GOT3 (cell line): ENCODE measurements around the gene TMCO4.
A peak's percentile ranks its signal among the peaks of the same experiment; 100 is the strongest.

Source experiments
- DNase-seq: peaks from one replicate; lab custom pipeline; 2025; ENCODE audit warnings: mixed read lengths; lab: John Stamatoyannopoulos, UW

TMCO4 gene

GRCh38 chr1:19684677-19685076, 115.0 kb downstream of the TMCO4 start:
- DNase-seq = no peak

- no peak for DNase-seq
Observed at GRCh38 chr1:19683351-19683750, 116.4 kb downstream of the TMCO4 start.

GRCh38 chr1:19682901-19683300, 116.8 kb downstream of the TMCO4 start:
- DNase-seq = no peak

- no peak for DNase-seq
Observed at GRCh38 chr1:19682257-19682656, 117.5 kb downstream of the TMCO4 start.

- DNase-seq = no peak
Observed at GRCh38 chr1:19680644-19681043, 119.1 kb downstream of the TMCO4 start.

GRCh38 chr1:19679691-19680090, 120.0 kb downstream of the TMCO4 start:
- DNase-seq = no peak

- no peak for DNase-seq
Observed at GRCh38 chr1:19678931-19679453, 120.7 kb downstream of the TMCO4 start.

GRCh38 chr1:19678493-19678892, 121.2 kb downstream of the TMCO4 start:
- no peak for DNase-seq

- DNase-seq = peak; percentile 72
Observed at GRCh38 chr1:19676438-19676922, 123.2 kb downstream of the TMCO4 start.

GRCh38 chr1:19675797-19676196, 123.9 kb downstream of the TMCO4 start:
- DNase-seq = no peak

GRCh38 chr1:19672237-19672636, 127.5 kb downstream of the TMCO4 start:
- DNase-seq = no peak

- DNase-seq = no peak
Observed at GRCh38 chr1:19670787-19671186, 128.9 kb downstream of the TMCO4 start.

GRCh38 chr1:19668888-19669287, 130.8 kb downstream of the TMCO4 start:
- DNase-seq = no peak

GRCh38 chr1:19665496-19666465, 133.9 kb downstream of the TMCO4 start:
- DNase-seq = no peak

- DNase-seq = no peak
Observed at GRCh38 chr1:19665186-19665495, 134.6 kb downstream of the TMCO4 start.

- DNase-seq = no peak
Observed at GRCh38 chr1:19664453-19665185, 135.1 kb downstream of the TMCO4 start, which contains the start of gene HTR6. HTR6 (plus strand) TSS chr1:19664875; CDS start chr1:19665754, 879 bp downstream.

- DNase-seq = no peak
Observed at GRCh38 chr1:19662313-19662712, 137.4 kb downstream of the TMCO4 start.

- DNase-seq = no peak
Observed at GRCh38 chr1:19661721-19662228, 137.9 kb downstream of the TMCO4 start.

- DNase-seq = no peak
Observed at GRCh38 chr1:19658186-19658585, 141.5 kb downstream of the TMCO4 start.

- DNase-seq = no peak
Observed at GRCh38 chr1:19657511-19657910, 142.2 kb downstream of the TMCO4 start.

GRCh38 chr1:19656780-19657466, 142.8 kb downstream of the TMCO4 start:
- DNase-seq = no peak
